Measurements from ENCODE around the gene ZNF219. TPM values are rescaled to one million over a fixed set of nuclear protein-coding genes. Genes with fewer than 3 reads are reported as not detected.

The ZNF219 gene
- total RNA-seq, 1 experiment from 2014 or later = 149 TPM

GRCh38 chr14:21142357-21142756 is 43.9 kb upstream of the ZNF219 start:
- H3K9me3 Mint-ChIP-seq = peaks cover 23% of the 10 kb centered on the region
- peaks cover 6% of the 10 kb centered on the region; the same call in 1 of the 2 replicates for H3K27me3 Mint-ChIP-seq (ENCODE audit: low read depth)
- ChIA-PET CTCF (no interaction called here), POLR2A (no interaction called here)
- ATAC-seq (no peak), DNase-seq (ENCODE audit: low spot score) (no peak)
- H3K27ac Mint-ChIP-seq = no peak overlapping the region
- H3K4me1 Mint-ChIP-seq = no peaks in the 10 kb centered on the region
- H3K36me3 Mint-ChIP-seq = peaks cover 9% of the 10 kb centered on the region
- no peak overlapping the region for H3K4me3 Mint-ChIP-seq
- TF ChIP-seq PRRX2 (CRISPR knock-in tag; IDR thresholded peaks at IDR 0.05) = no peak

- CTCF ChIA-PET = interaction anchor here (0.8 to 2.1 kb wide), 16 partner anchors 9 to 121 kb away, joined by 3 to 13 read pairs (median 5); partner anchors contain the start of genes ARHGEF40 and OR5AU1
- Mint-ChIP-seq H3K36me3 (no peaks in the 10 kb centered on the region), H3K27me3 (ENCODE audit: low read depth) (no peaks in the 10 kb centered on the region), H3K9me3 (peaks cover 15% of the 10 kb centered on the region), H3K4me3 (no peak overlapping the region), H3K4me1 (peaks cover 24% of the 10 kb centered on the region), H3K27ac (no peak overlapping the region)
- no peak for ATAC-seq
- no peak for DNase-seq (ENCODE audit: low spot score)
- POLR2A ChIA-PET = no interaction called here
- TF ChIP-seq ATF6 (CRISPR knock-in tag; IDR thresholded peaks at IDR 0.05) = no peak
- peak; percentile 41 for TF ChIP-seq CTCF (IDR thresholded peaks at IDR 0.05)
- no peak for TF ChIP-seq NFATC4 (CRISPR knock-in tag; IDR thresholded peaks at IDR 0.05)
- no peak for TF ChIP-seq NR1H2 (CRISPR knock-in tag; IDR thresholded peaks at IDR 0.05)
- TF ChIP-seq ZNF671 (CRISPR knock-in tag; IDR thresholded peaks at IDR 0.05) = no peak
These were observed 37.6 kb upstream of the ZNF219 start for GRCh38 chr14:21136024-21136423.

- Mint-ChIP-seq H3K4me3 (no peak overlapping the region), H3K9me3 (peaks cover 19% of the 10 kb centered on the region), H3K36me3 (no peaks in the 10 kb centered on the region), H3K27ac (peak overlapping the region; percentile 10; the same call in 1 of the 2 replicates), H3K27me3 (ENCODE audit: low read depth) (no peaks in the 10 kb centered on the region), H3K4me1 (peaks cover 24% of the 10 kb centered on the region)
- no peak for TF ChIP-seq IRF2 (CRISPR knock-in tag; IDR thresholded peaks at IDR 0.05; ENCODE audit: borderline replicate concordance, low read depth)
- TF ChIP-seq ZNF138 (CRISPR knock-in tag; conservative IDR thresholded peaks at IDR 0.05) = no peak
- TF ChIP-seq MAX (CRISPR knock-in tag; IDR thresholded peaks at IDR 0.05) = no peak
- no peak for TF ChIP-seq ZBTB21 (CRISPR knock-in tag; IDR thresholded peaks at IDR 0.05; ENCODE audit: borderline replicate concordance)
- TF ChIP-seq ELF4 (CRISPR knock-in tag; IDR thresholded peaks at IDR 0.05; ENCODE audit: low read depth) = no peak
- ChIA-PET POLR2A (no interaction called here), CTCF (no interaction called here)
- DNase-seq (ENCODE audit: low spot score) (no peak), ATAC-seq (peak; percentile 62)
These were observed 35.4 kb upstream of the ZNF219 start for GRCh38 chr14:21133901-21134300.

GRCh38 chr14:21123429-21123828 is 25.0 kb upstream of the ZNF219 start:
- Mint-ChIP-seq H3K27ac (no peak overlapping the region), H3K4me1 (no peaks in the 10 kb centered on the region), H3K9me3 (peaks cover 13% of the 10 kb centered on the region), H3K36me3 (no peaks in the 10 kb centered on the region), H3K27me3 (ENCODE audit: low read depth) (peaks cover 5% of the 10 kb centered on the region; the same call in 1 of the 2 replicates), H3K4me3 (no peak overlapping the region)
- TF ChIP-seq PRDM15 (CRISPR knock-in tag; IDR thresholded peaks at IDR 0.05) (no peak), ATF1 (CRISPR knock-in tag; IDR thresholded peaks at IDR 0.05) (no peak), AFF4 (CRISPR knock-in tag; IDR thresholded peaks at IDR 0.05; ENCODE audit: borderline replicate concordance) (no peak), SOX15 (CRISPR knock-in tag; IDR thresholded peaks at IDR 0.05) (no peak), ZNF219 (CRISPR knock-in tag; IDR thresholded peaks at IDR 0.05; ENCODE audit: borderline replicate concordance) (no peak)
- DNase-seq (ENCODE audit: low spot score) (no peak), ATAC-seq (no peak)
- ChIA-PET POLR2A (no interaction called here), CTCF (interaction anchor here (1.0 to 1.8 kb wide), 3 partner anchors 13 to 55 kb away, joined by 3 to 5 read pairs (median 5); no protein-coding TSS in a partner anchor)

Data from WTC11 (cell line).